ENCODE measurements around the gene TGFBR1. TPM values are rescaled to one million over a fixed set of nuclear protein-coding genes. Genes with fewer than 3 reads are reported as not detected.

TGFBR1 gene
- total RNA-seq, 3 donors from 2014 or later: 23.7 to 71.6 (median 24.7) TPM

DNA sequence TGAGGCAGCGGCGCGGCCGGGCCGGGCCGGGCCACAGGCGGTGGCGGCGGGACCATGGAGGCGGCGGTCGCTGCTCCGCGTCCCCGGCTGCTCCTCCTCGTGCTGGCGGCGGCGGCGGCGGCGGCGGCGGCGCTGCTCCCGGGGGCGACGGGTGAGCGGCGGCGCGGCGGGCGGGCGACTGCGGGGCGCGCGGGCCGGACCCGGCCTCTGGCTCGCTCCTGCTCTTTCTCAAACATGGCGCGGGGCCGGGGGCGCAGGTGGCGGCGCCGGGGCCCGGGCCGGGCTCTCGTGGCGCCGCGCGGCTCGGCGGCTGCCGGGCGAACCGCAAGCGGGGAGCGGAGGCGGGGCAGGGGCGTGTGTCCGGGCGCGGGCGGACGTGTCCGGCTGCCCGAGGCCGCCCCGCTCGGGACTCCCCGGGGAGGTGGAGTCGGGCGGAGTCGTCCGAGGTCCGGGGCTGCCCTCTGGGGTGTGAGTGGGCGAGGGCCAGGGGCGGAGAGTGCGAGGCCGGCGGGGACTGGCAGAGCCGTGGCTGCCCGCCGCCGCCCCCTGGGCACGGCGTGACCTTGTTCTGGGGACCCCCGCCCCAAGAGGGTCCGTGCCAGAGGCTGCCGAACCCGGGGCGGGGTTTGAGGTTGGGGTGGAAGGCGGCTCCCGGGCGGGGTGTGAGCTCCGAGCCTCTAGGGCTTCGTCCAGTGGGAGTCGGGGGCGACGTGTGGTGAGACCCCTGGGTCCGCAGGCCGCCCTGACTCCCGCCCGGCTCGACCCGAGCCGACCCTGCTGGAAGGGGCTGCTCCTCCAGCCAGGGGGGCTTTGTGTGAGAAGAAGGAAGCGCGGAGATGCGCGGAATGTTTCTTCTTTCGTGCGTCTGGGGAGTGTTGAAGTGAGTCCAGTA, 485 bp downstream of the TGFBR1 start:
- H3K9me3 ChIP-seq: no peaks in the 10 kb centered on the region
- peak; percentile 78 to 92 (median 89) for DNase-seq
- H3K4me1 ChIP-seq (ENCODE audit: low read depth): peaks cover 12% of the 10 kb centered on the region
- H3K4me3 ChIP-seq: peak overlapping the region; percentile 41
- ATAC-seq: peak; percentile 75
- intact Hi-C loops (cut with DNase I, micrococcal nuclease): no loop called here
- TF ChIP-seq, protein P1, sequence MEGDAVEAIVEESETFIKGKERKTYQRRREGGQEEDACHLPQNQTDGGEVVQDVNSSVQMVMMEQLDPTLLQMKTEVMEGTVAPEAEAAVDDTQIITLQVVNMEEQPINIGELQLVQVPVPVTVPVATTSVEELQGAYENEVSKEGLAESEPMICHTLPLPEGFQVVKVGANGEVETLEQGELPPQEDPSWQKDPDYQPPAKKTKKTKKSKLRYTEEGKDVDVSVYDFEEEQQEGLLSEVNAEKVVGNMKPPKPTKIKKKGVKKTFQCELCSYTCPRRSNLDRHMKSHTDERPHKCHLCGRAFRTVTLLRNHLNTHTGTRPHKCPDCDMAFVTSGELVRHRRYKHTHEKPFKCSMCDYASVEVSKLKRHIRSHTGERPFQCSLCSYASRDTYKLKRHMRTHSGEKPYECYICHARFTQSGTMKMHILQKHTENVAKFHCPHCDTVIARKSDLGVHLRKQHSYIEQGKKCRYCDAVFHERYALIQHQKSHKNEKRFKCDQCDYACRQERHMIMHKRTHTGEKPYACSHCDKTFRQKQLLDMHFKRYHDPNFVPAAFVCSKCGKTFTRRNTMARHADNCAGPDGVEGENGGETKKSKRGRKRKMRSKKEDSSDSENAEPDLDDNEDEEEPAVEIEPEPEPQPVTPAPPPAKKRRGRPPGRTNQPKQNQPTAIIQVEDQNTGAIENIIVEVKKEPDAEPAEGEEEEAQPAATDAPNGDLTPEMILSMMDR (IDR thresholded peaks at IDR 0.05): no peak
- H3K36me3 ChIP-seq (ENCODE audit: low read depth): no peaks in the 10 kb centered on the region

DNA sequence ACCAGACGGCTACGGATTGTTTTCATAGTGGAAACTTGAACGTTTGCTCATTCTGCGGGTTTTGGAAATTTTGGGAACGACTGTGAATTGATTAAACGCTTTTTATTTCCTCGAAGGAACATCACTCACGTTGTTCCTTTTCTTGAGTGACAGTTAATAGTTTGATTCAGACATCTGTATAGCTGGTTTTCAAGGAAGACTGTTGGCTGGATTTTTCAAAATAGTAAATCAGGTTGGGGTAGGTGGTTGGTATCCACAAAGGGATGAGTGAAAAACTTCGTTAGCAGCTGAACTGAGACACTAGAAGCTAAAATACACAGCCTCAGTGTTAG, 1.1 kb downstream of the TGFBR1 start:
- Histone ChIP-seq H3K4me1 (ENCODE audit: low read depth) (peaks cover 12% of the 10 kb centered on the region), H3K9me3 (no peaks in the 10 kb centered on the region), H3K4me3 (peak overlapping the region; percentile 41), H3K36me3 (ENCODE audit: low read depth) (no peaks in the 10 kb centered on the region)
- intact Hi-C loops (cut with DNase I, micrococcal nuclease): no loop called here
- DNase-seq (no peak), ATAC-seq (no peak)
- TF ChIP-seq, protein P1 (IDR thresholded peaks at IDR 0.05): no peak

DNA sequence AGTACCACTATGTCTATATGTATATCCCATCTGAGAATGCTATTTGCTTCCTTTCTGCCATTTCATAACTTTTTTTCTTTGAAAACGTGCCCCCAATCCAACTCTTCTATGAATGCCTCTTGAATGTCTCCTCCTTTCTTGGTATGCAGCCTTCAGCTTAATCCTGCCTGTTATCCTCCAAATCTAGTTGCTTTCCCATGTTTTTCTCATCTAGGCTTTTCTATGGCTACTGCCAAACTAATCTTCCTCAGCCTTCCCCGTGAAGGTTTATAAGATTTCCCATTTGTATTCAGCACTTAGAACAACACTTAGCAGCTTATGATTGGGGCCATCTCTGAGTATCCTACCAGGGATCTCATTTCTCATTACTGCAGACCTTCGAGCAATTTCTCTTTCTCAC, 2.5 kb downstream of the TGFBR1 start:
- Histone ChIP-seq H3K4me3 (no peak overlapping the region), H3K4me1 (ENCODE audit: low read depth) (peaks cover 23% of the 10 kb centered on the region)
- TF ChIP-seq, protein P1 (IDR thresholded peaks at IDR 0.05): no peak

GRCh38 chr9:99108131-99108530, 3.2 kb downstream of the TGFBR1 start:
- TF ChIP-seq, protein P1 (IDR thresholded peaks at IDR 0.05): no peak
- Histone ChIP-seq H3K4me3 (no peak overlapping the region), H3K36me3 (ENCODE audit: low read depth) (no peaks in the 10 kb centered on the region), H3K4me1 (ENCODE audit: low read depth) (peaks cover 25% of the 10 kb centered on the region), H3K9me3 (no peaks in the 10 kb centered on the region)
- ATAC-seq (no peak), DNase-seq (no peak)
- intact Hi-C loops (cut with DNase I, micrococcal nuclease): no loop called here

More for the DNA sequence above, 2.5 kb downstream of the TGFBR1 start:
- DNase-seq (no peak), ATAC-seq (no peak)
- H3K9me3 ChIP-seq: no peaks in the 10 kb centered on the region
- intact Hi-C loops (cut with DNase I, micrococcal nuclease): no loop called here
- H3K36me3 ChIP-seq (ENCODE audit: low read depth): no peaks in the 10 kb centered on the region

- no peak overlapping the region for H3K4me3 ChIP-seq
- ATAC-seq (no peak), DNase-seq (peak in 1 of 3 donors; percentile 12)
- no peaks in the 10 kb centered on the region for H3K9me3 ChIP-seq
- intact Hi-C loops (cut with DNase I, micrococcal nuclease): no loop called here
- TF ChIP-seq, protein P1 (IDR thresholded peaks at IDR 0.05): no peak
- no peaks in the 10 kb centered on the region for H3K36me3 ChIP-seq (ENCODE audit: low read depth)
- peaks cover 25% of the 10 kb centered on the region for H3K4me1 ChIP-seq (ENCODE audit: low read depth)
These were observed 4.6 kb downstream of the TGFBR1 start for GRCh38 chr9:99109522-99109921.
